HG03108 (cell line): ENCODE results near the gene CRHR1.
"Not testable (repeated sequence)": the region's sequence is repeated elsewhere in the genome, so short reads cannot be mapped to it uniquely, and the experiment has no call there.

ENCODE experiments used
- ATAC-seq: cut with Tn5 transposase; IDR thresholded peaks from one replicate; pipeline ENCODE4 v1.9.1; 2021; ENCODE audit warnings: moderate library complexity; ENCODE audit not compliant: unreplicated experiment

The CRHR1 gene

GRCh38 chr17:45857977-45858708 is 74.0 kb downstream of the CRHR1 start:
- no peak for ATAC-seq

GRCh38 chr17:45861165-45861564 is 77.0 kb downstream of the CRHR1 start:
- ATAC-seq, result no peak

GRCh38 chr17:45862127-45862526 is 78.0 kb downstream of the CRHR1 start:
- not testable (repeated sequence) for ATAC-seq

GRCh38 chr17:45863857-45864654 is 79.9 kb downstream of the CRHR1 start:
- ATAC-seq, result no peak

- no peak for ATAC-seq
Observed at GRCh38 chr17:45867171-45867570, 83.1 kb downstream of the CRHR1 start.

GRCh38 chr17:45867702-45868101 is 83.6 kb downstream of the CRHR1 start:
- ATAC-seq, result no peak

GRCh38 chr17:45868276-45868675 is 84.2 kb downstream of the CRHR1 start:
- no peak for ATAC-seq

- ATAC-seq, result no peak
Observed at GRCh38 chr17:45869676-45870341, 85.7 kb downstream of the CRHR1 start.

GRCh38 chr17:45870342-45870974 is 86.3 kb downstream of the CRHR1 start:
- ATAC-seq, result no peak

- ATAC-seq, result no peak
Observed at GRCh38 chr17:45871718-45872117, 87.6 kb downstream of the CRHR1 start.

GRCh38 chr17:45873728-45874127 is 89.6 kb downstream of the CRHR1 start:
- ATAC-seq, result no peak

- ATAC-seq, result no peak
Observed at GRCh38 chr17:45874151-45874550, 90.0 kb downstream of the CRHR1 start.

- no peak for ATAC-seq
Observed at GRCh38 chr17:45876539-45876938, 92.4 kb downstream of the CRHR1 start.

- ATAC-seq, result no peak
Observed at GRCh38 chr17:45877467-45877866, 93.3 kb downstream of the CRHR1 start.

- no peak for ATAC-seq
Observed at GRCh38 chr17:45883063-45883462, 98.9 kb downstream of the CRHR1 start.
